ENCODE data around the gene DPH2. TPM values are rescaled to one million over a fixed set of nuclear protein-coding genes. Genes with fewer than 3 reads are reported as not detected.

The DPH2 gene
- polyA plus RNA-seq, 1 of the 3 experiments (the other 2 are of a cell fraction) = 76.9 TPM

GRCh38 chr1:43930949-43931275 lies 38.9 kb upstream of the DPH2 start:
- Histone ChIP-seq H3K27me3 (ENCODE audit: insufficient read depth) (no peaks in the 10 kb centered on the region), H3K79me2 (ENCODE audit: insufficient read depth) (no peaks in the 10 kb centered on the region), H3K27ac (ENCODE audit: low read depth in 2 of 2, low read length in 1 of 2) (no peak overlapping the region), H3K36me3 (replicated peaks in 1 of 2; ENCODE audit: control insufficient read depth in 1 of 2, insufficient read depth in 2 of 2, low read length in 1 of 2) (peaks cover 0 to 7% of the 10 kb centered on the region in 2 experiments), H3K4me1 (ENCODE audit: control insufficient read depth in 1 of 2, insufficient read depth in 2 of 2, low read depth in 1 of 2, low read length in 1 of 2) (peaks cover 0 to 5% of the 10 kb centered on the region in 2 experiments; a peak in 2 of 4 replicates), H3K4me2 (no peak overlapping the region), H3K9me3 (no peaks in the 10 kb centered on the region), H3K9me2 (no peaks in the 10 kb centered on the region), H3F3A (replicated peaks; ENCODE audit: insufficient read depth) (no peaks in the 10 kb centered on the region), H3K4me3 (ENCODE audit: low read depth in 2 of 2, low read length in 1 of 2) (no peak overlapping the region), H4K20me1 (ENCODE audit: insufficient read depth) (no peaks in the 10 kb centered on the region), H2AFZ (ENCODE audit: low read depth) (no peak overlapping the region), H3K9ac (no peak overlapping the region)
- TF ChIP-seq IRF3 (IDR thresholded peaks at IDR 0.05; ENCODE audit: low read depth, low read length) (no peak), CHD2 (IDR thresholded peaks at IDR 0.05; ENCODE audit: low read length, partially characterized antibody) (no peak), TAF1 (IDR thresholded peaks at IDR 0.05; ENCODE audit: borderline replicate concordance, low read depth, low read length) (no peak), EP300 (IDR thresholded peaks at IDR 0.05; ENCODE audit: borderline replicate concordance in 1 of 2, low read depth in 1 of 2, low read length in 1 of 2) (no peak), FOXM1 (IDR thresholded peaks at IDR 0.05; ENCODE audit: low read depth) (no peak), CTCF (IDR thresholded peaks at IDR 0.05) (no peak), SIN3A (IDR thresholded peaks at IDR 0.05; ENCODE audit: borderline replicate concordance, low read depth, low read length) (no peak), NRF1 (IDR thresholded peaks at IDR 0.05; ENCODE audit: low read depth, low read length) (no peak), RCOR1 (IDR thresholded peaks at IDR 0.05; ENCODE audit: low read length) (no peak), RFX5 (IDR thresholded peaks at IDR 0.05; ENCODE audit: low read length) (no peak), REST (IDR thresholded peaks at IDR 0.05; ENCODE audit: low read depth, low read length) (no peak), TEAD4 (IDR thresholded peaks at IDR 0.05; ENCODE audit: borderline replicate concordance, insufficient read depth) (no peak), FOXJ3 (CRISPR knock-in tag; IDR thresholded peaks at IDR 0.05) (no peak)
- POLR2A ChIA-PET = no interaction called here
- CTCF ChIA-PET = interaction anchor here (0.7 to 15.4 kb wide), 4 partner anchors 12 to 167 kb away, joined by 3 to 533 read pairs (median 90); no protein-coding TSS in a partner anchor
- WGBS (ENCODE audit: low lambda C conversion rate) = 96% methylated on average over 2 of the region's 4 CpGs
- DNase-seq = no peak

All from SK-N-SH (cell line).